RPMI8226 (cell line): ENCODE results near the gene MAF.

Experiments used
- DNase-seq: peaks from one replicate; pipeline ENCODE4 v3.0.0-alpha.2; 2015

MAF gene

GRCh38 chr16:79610771-79611170 lies 10.2 kb upstream of the MAF start:
- DNase-seq: no peak

GRCh38 chr16:79609861-79610260 lies 9.3 kb upstream of the MAF start:
- DNase-seq: peak; percentile 95

GRCh38 chr16:79608976-79609375 lies 8.4 kb upstream of the MAF start:
- no peak for DNase-seq

GRCh38 chr16:79607587-79607986 lies 7.0 kb upstream of the MAF start:
- DNase-seq: peak; percentile 77

DNA sequence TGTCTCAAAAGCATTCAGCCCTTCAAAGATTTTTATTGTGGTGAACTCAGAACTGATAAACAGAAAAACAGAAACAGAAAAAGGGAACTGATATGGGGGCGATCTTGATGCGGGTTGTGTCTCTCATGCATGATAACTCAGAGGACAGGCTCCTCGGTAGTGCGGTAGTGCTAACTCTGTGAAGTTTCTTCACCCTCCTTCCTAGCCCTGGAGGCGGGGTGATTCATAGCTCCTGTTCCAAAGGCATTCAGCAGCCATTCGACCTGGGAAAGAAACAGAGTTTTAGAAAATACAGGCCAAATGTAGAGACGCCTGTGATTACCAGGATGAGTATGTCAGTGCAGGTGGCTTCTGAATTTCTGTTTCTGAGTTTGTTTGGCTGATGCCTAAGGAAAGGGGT lies 5.5 kb upstream of the MAF start:
- DNase-seq: peak; percentile 76

GRCh38 chr16:79603055-79603454 lies 2.5 kb upstream of the MAF start:
- no peak for DNase-seq

GRCh38 chr16:79602628-79603014 lies 2.1 kb upstream of the MAF start:
- DNase-seq: peak; percentile 59

DNA sequence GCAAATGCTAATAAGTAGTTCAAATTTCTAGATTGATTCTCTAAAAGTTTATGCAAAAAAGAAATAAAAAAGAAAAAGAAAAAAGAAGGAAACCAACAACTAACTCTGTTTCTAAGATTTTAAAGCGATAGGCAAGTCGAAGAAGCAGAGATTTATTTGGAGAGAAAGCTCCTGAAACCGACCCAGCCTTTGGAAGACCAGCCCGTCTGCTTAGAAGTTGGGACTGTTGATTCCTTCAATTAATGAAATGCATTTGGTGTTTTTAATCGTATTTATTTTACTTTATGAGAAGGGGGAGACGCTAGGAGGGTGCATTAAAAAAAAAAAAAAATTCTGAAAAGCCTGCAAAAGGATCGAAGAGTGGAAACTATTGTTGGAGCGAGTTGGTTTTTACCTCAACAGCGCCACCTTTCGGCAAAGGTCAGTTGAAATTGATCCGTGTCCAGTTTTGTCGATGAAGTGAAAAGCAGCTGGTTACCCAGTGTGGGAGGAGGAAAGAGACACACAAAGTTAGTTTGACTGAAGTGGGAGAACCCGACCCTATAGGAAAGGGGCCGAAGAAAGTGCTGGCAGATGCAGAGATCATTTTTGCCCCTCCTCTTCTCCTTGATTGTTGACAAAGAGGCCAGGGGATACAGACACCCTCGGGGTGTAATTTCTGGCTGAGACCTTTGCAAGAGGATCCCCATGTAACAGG lies 1.5 kb upstream of the MAF start:
- DNase-seq: peak; percentile 91

GRCh38 chr16:79601092-79601930 lies 774 bp upstream of the MAF start:
- peak; percentile 68 for DNase-seq

- peak; percentile 69 for DNase-seq
Measured at GRCh38 chr16:79599837-79600637, 500 bp downstream of the MAF start.

GRCh38 chr16:79599256-79599836 lies 1.2 kb downstream of the MAF start:
- no peak for DNase-seq

DNA sequence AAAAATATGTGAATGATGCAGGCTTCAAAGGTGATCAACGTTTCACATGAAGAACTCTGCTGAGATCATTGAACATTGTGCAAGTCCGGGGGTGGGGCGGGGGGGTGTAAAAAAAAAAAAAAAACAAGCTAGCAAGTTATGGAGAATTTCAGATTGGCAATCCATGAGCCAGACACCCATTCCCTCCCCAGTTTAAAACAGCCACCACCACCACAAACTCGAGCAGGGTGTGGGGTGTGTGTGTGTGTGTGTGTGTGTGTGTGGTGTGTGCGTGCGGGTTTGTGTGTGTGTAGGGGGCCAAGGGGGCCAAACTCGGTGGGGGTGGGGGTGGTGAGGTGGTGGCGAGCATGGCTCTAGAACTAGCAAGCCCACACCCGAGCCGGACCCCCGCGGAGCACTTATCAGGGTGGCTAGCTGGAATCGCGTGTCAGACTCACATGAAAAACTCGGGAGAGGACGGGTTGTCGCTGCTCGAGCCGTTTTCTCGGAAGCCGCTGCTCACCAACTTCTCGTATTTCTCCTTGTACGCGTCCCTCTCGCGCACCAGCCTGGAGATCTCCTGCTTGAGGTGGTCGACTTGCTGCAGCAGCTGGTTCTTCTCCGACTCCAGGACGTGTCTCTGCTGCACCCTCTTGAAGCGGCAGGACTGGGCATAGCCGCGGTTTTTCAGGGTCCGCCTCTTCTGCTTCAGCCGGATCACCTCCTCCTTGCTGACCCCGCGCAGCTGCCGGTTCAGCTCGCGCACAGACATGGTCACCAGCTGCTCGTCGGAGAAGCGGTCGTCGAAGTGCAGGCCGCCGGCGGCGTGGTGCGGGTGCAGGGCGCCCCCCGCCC lies 2.0 kb downstream of the MAF start:
- peak; percentile 68 for DNase-seq

DNA sequence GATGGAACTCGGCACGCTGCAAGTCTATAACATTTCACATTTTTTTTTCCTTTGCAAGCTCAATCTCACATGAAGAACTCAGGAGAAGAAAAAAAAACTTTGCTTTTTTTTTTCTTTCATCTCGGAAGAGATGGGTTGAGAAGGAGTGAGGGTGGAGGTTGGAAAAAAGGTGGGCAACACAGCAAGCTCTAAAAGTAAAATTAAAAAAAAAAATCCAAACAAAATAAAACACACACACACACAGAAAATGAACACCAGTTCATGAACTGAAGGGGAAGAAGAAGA lies 2.5 kb downstream of the MAF start:
- DNase-seq: no peak

DNA sequence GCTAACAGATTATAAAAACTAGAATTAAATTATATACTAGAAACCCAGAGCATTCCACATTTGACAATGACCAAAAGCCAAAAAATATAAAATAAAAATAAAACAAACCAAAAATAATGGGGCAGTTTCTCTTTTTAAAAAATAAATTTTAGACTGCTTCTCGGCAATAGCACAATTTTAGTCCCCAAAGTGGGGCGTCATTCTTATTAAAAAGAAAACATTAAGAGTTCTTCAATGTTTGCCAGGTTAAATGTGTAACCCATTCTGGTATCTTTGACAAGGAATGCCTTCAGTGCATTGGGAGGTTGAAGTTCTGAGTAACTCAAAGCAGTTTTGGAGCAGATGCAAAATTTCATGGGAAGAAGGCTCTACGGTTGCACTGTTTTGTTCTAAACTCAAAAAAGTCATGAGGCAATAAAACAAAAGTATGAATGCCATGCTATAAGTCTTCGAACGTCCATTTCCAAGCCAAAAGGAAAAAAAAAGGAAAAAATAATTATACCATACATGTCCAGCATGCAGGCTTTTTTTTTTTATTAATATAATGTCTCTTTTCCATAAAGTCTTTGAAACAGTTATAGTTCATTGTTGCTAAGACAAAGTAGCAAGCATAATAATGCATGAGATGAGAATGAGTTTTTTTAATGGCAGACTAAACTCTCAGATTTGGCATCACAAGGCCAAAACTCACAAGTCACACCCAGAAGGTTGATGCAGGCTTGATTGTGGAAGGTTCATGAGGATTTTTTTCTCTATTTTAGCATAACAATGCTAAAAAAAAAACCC lies 3.1 kb downstream of the MAF start:
- DNase-seq: peak; percentile 39

DNA sequence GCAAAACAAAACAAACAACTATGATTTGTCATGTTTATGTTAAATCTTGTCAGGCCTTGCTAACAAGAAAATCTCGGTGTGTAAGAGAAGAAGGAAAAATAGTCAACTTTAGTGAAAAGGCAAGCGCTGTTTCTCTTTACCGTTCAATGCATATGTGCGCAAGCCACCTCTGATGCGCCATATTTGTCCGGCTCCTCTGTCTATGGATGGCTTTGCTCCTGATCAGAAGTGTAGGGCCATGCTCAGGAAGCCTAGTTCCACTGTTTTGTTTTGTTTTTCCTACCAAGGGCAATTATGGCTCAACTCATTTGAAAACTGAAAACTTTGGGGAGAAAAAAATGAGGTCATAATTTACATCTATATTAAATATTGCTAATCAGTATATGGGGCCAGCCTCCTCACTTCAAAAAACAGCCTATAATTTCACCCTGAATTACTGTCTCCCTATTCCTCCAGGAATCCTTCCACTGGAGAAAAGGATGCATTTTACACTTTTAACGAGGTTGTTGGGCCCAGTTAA lies 4.5 kb downstream of the MAF start:
- peak; percentile 45 for DNase-seq

DNA sequence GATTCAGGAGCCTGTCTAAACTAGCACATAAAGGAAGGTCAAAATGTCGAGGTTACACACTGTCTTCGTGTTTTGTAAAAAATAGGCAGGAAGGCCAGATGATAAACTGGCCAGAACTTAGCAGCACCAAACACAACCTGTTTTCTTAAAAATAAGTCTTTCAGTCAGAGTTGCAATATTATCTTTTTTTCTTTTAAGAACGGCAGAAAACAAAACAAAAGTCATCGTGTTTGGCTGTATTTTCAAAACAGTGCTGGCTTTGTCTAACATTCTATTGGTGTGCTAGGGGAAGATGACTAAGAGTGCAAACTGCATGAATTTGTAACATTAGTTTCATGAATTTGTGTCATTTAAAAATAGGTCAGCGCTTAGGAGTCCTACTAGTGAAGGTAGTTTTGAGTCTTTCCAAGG lies 5.3 kb downstream of the MAF start:
- no peak for DNase-seq

- DNase-seq: peak; percentile 51
Measured at GRCh38 chr16:79593754-79594153, 6.8 kb downstream of the MAF start.

GRCh38 chr16:79593074-79593531 lies 7.4 kb downstream of the MAF start:
- peak; percentile 61 for DNase-seq

DNA sequence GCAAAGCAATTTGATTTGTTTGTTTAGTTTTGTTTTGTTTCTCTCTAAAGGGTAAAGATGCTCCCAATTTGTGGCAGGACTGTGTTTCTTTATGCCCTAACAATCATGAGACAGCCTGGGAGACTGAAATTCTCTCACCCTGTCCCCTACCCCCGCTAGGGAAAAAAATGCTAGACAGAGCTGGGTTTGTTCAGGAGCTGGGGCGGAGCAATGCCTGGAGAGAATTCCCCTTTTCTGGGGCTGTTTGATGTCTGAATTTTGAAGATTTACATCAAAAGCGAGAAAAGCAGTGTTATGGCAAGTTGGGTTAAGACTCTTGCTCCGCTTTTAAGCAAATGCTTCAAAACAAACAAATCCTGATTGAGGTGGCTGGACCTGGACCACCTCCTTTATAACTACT lies 8.4 kb downstream of the MAF start:
- DNase-seq: no peak

GRCh38 chr16:79589601-79590102 lies 10.9 kb downstream of the MAF start:
- DNase-seq: no peak

DNA sequence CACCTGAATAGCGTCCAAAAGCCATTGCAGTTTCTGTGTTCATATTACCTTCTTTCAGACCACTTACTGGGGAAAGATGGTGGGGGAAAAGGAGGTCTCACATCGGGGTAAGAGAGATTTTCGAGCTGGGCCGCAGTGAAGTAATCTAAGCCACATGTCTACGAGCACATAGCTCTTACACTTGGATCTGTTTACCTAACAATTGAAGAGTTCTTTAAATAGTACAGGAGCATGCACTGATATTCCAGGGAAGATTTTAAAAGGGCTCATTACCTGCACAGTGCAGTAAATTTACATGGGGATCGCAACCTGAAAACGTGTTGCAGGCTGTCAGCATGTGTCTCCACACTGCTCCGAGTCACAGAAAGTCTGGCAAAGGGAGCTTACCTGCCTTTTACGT lies 12.6 kb downstream of the MAF start:
- no peak for DNase-seq
